GM19043 (cell line): ENCODE data around the gene VLDLR.
"Not testable (repeated sequence)": the region's sequence is repeated elsewhere in the genome, so short reads cannot be mapped to it uniquely, and the experiment has no call there.

ENCODE experiments used
- ATAC-seq: cut with Tn5 transposase; IDR thresholded peaks from one replicate; pipeline ENCODE4 v1.9.1; 2021; ENCODE audit warnings: low read depth; ENCODE audit not compliant: unreplicated experiment

VLDLR gene

DNA sequence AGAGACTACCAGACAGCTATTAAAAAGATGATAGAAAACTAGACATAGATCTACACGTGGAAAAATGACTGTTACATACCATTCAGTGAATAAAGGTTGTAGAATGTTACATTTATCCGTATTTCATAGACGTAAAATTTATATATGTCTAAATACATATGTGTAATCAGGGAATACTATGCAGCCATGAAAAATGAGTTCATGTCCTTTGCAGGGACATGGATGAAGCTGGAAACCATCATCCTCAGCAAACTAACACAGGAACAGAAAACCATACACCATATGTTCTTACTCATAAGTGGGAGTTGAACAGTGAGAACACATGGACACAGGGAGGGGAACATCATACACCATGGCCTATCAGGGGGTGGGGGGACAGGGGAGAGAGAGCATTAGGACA is 85.7 kb downstream of the VLDLR start:
- ATAC-seq, result not testable (repeated sequence)
